Prostate gland (tissue), 2 donors: ENCODE results near the gene STOM. TPM values are rescaled to one million over a fixed set of nuclear protein-coding genes. Genes with fewer than 3 reads are reported as not detected.

Experiments
- DNase-seq: peaks from one replicate; pipeline ENCODE4 v3.0.0-alpha.2; 2019; ENCODE audit warnings: low spot score
- H3K27ac ChIP-seq, 2 donors: fragments of 200-600 bp; sonication (generic); 2 replicates each; pipeline ENCODE4 v1.5.1; 2017 to 2019
- H3K27me3 ChIP-seq: fragments of 200-600 bp; sonication (generic); replicated peaks from 2 replicates; pipeline ENCODE4 v1.5.1; 2019; ENCODE audit not compliant: insufficient read depth
- H3K36me3 ChIP-seq, 2 donors: fragments of 200-600 bp; sonication (generic); 1 replicate in 1 of 2; 2 replicates in 1 of 2; pipeline versions ENCODE4 v1.5.1 to v1.8.1; 2017 to 2019
- H3K4me1 ChIP-seq: fragments of 200-600 bp; sonication (generic); replicated peaks from 2 replicates; pipeline ENCODE4 v1.5.1; 2019
- H3K4me3 ChIP-seq, 2 donors: fragments of 200-600 bp; sonication (generic); 2 replicates each; pipeline ENCODE4 v1.5.1; 2017 to 2019
- H3K9me3 ChIP-seq: fragments of 200-600 bp; sonication (generic); 2 replicates; pipeline ENCODE4 v1.5.1; 2017
- CTCF ChIP-seq, 4 experiments: fragments of 200-600 bp in 2 of 4; fragments of 450-650 bp in 2 of 4; sonication (generic) in 2 of 4; IDR thresholded peaks; 1 replicate in 3 of 4; 2 replicates in 1 of 4; pipeline ENCODE4 v1.5.1; 2016 to 2019; ENCODE audit warnings: antibody characterized with exemption in 4 of 4, mild to moderate bottlenecking in 2 of 4, moderate library complexity in 2 of 4
- POLR2A ChIP-seq: fragments of 450-650 bp; IDR thresholded peaks from one replicate; pipeline ENCODE4 v1.6.1; 2016; ENCODE audit warnings: antibody characterized with exemption, mild to moderate bottlenecking
- POLR2AphosphoS5 ChIP-seq: sonication (generic); formaldehyde crosslinking; IDR thresholded peaks from one replicate; pipeline ENCODE4 v1.6.1; 2017; ENCODE audit warnings: antibody characterized with exemption
- WGBS: methylation state at CpG from one replicate; pipeline ENCODE4 v1.1.5; 2018; 5-methylcytosine and 5-hydroxymethylcytosine counted together
- intact Hi-C: fragments of 100-400 bp; cut with DNase I; formaldehyde crosslinking; loops from one replicate; pipeline ENCODE4 v1.14.2; 2022
- total RNA-seq, 2 donors: library from RNA; depleted of rRNA; stranded (reverse); fragments of >200 nt; gene quantifications; one replicate each; pipeline ENCODE4 v1.1.0, GENCODE V29; 2016

Gene STOM
- total RNA-seq, 2 donors from 2014 or later, result 64.3 to 85.1 TPM

- Histone ChIP-seq H3K4me1 (no peaks in the 10 kb centered on the region), H3K36me3 (peaks cover 9 to 32% of the 10 kb centered on the region in 2 donors), H3K27ac (peak overlapping the region; percentile 87 to 94), H3K4me3 (no peak overlapping the region), H3K9me3 (no peaks in the 10 kb centered on the region), H3K27me3 (no peaks in the 10 kb centered on the region)
- TF ChIP-seq CTCF (IDR thresholded peaks at IDR 0.05) (no peak), POLR2A (peak; percentile 37), POLR2AphosphoS5 (peak; percentile 92)
- intact Hi-C loops, result no loop called here
- peak; percentile 91 for DNase-seq
- 36% methylated on average over 16 of the region's 19 CpGs for WGBS
Observed at GRCh38 chr9:121326130-121326838, 43.8 kb downstream of the STOM start.

- Histone ChIP-seq H3K27ac (peak overlapping the region; percentile 87 to 94), H3K4me3 (no peak overlapping the region), H3K27me3 (no peaks in the 10 kb centered on the region), H3K9me3 (no peaks in the 10 kb centered on the region), H3K36me3 (peaks cover 13 to 27% of the 10 kb centered on the region in 2 donors), H3K4me1 (no peaks in the 10 kb centered on the region)
- intact Hi-C loops, result loop anchor here (2.0 kb wide), 1 partner anchor 45 kb away; the partner anchor contains the start of gene STOM
- TF ChIP-seq POLR2AphosphoS5, result no peak
- TF ChIP-seq CTCF (IDR thresholded peaks at IDR 0.05), result no peak
- no peak for TF ChIP-seq POLR2A
- no peak for DNase-seq
- WGBS, result 90% methylated on average over 7 of the region's 7 CpGs
Observed at GRCh38 chr9:121325387-121325786, 44.7 kb downstream of the STOM start.

GRCh38 chr9:121324755-121325154 is 45.3 kb downstream of the STOM start:
- Histone ChIP-seq H3K36me3 (peaks cover 11 to 21% of the 10 kb centered on the region in 2 donors), H3K27me3 (no peaks in the 10 kb centered on the region), H3K4me3 (no peak overlapping the region), H3K9me3 (no peaks in the 10 kb centered on the region), H3K4me1 (no peaks in the 10 kb centered on the region), H3K27ac (peak overlapping the region; percentile 87 to 94)
- intact Hi-C loops, result loop anchor here (2.0 to 5.0 kb wide), 3 partner anchors 37 to 73 kb away; partner anchors contain the start of gene STOM
- TF ChIP-seq POLR2A, result no peak
- TF ChIP-seq POLR2AphosphoS5, result no peak
- TF ChIP-seq CTCF (IDR thresholded peaks at IDR 0.05), result no peak
- WGBS, result 78% methylated on average over 2 of the region's 2 CpGs
- DNase-seq, result no peak

- Histone ChIP-seq H3K4me3 (no peak overlapping the region), H3K27ac (peak overlapping the region; percentile 87 to 94), H3K36me3 (peaks cover 10 to 17% of the 10 kb centered on the region in 2 donors), H3K9me3 (no peaks in the 10 kb centered on the region), H3K27me3 (no peaks in the 10 kb centered on the region), H3K4me1 (no peaks in the 10 kb centered on the region)
- intact Hi-C loops, result loop anchor here (2.0 to 5.0 kb wide), 3 partner anchors 37 to 73 kb away; partner anchors contain the start of gene STOM
- TF ChIP-seq POLR2AphosphoS5 (no peak), CTCF (IDR thresholded peaks at IDR 0.05) (no peak), POLR2A (no peak)
- 87% methylated on average over 5 of the region's 5 CpGs for WGBS
- DNase-seq, result no peak
Observed at GRCh38 chr9:121324316-121324715, 45.7 kb downstream of the STOM start.
